ENCODE results near the gene ABCB4.

Gene ABCB4

GRCh38 chr7:87424075-87424474, 51.4 kb downstream of the ABCB4 start:
- no peak for DNase-seq (ENCODE audit: low read depth in 2 of 2)

- no peak for DNase-seq (ENCODE audit: low read depth in 2 of 2)
Observed at GRCh38 chr7:87420173-87420572, 55.3 kb downstream of the ABCB4 start.

GRCh38 chr7:87416682-87417587, 58.5 kb downstream of the ABCB4 start:
- peak; percentile 28 to 35 for DNase-seq (ENCODE audit: low read depth in 2 of 2)

- no peak for DNase-seq (ENCODE audit: low read depth in 2 of 2)
Observed at GRCh38 chr7:87414794-87415188, 60.7 kb downstream of the ABCB4 start.

- no peak for DNase-seq (ENCODE audit: low read depth in 2 of 2)
Observed at GRCh38 chr7:87413951-87414793, 61.3 kb downstream of the ABCB4 start.

- DNase-seq (ENCODE audit: low read depth in 2 of 2), result no peak
Observed at GRCh38 chr7:87413029-87413428, 62.5 kb downstream of the ABCB4 start.

- no peak for DNase-seq (ENCODE audit: low read depth in 2 of 2)
Observed at GRCh38 chr7:87411186-87411585, 64.3 kb downstream of the ABCB4 start.

- DNase-seq (ENCODE audit: low read depth in 2 of 2), result no peak
Observed at GRCh38 chr7:87404674-87405073, 70.8 kb downstream of the ABCB4 start.

GRCh38 chr7:87398446-87398845, 77.0 kb downstream of the ABCB4 start:
- no peak for DNase-seq (ENCODE audit: low read depth in 2 of 2)

- no peak for DNase-seq (ENCODE audit: low read depth in 2 of 2)
Observed at GRCh38 chr7:87395442-87396020, 79.9 kb downstream of the ABCB4 start.

- DNase-seq (ENCODE audit: low read depth in 2 of 2), result no peak
Observed at GRCh38 chr7:87391020-87391701, 84.3 kb downstream of the ABCB4 start.

GRCh38 chr7:87380905-87381304, 94.6 kb downstream of the ABCB4 start:
- DNase-seq (ENCODE audit: low read depth in 2 of 2), result no peak

GRCh38 chr7:87375662-87376435, 99.6 kb downstream of the ABCB4 start:
- DNase-seq (ENCODE audit: low read depth in 2 of 2), result no peak

GRCh38 chr7:87370660-87371180, 104.8 kb downstream of the ABCB4 start:
- no peak for DNase-seq (ENCODE audit: low read depth in 2 of 2)

- no peak for DNase-seq (ENCODE audit: low read depth in 2 of 2)
Observed at GRCh38 chr7:87369216-87369615, 106.3 kb downstream of the ABCB4 start.

- no peak for DNase-seq (ENCODE audit: low read depth in 2 of 2)
Observed at GRCh38 chr7:87364246-87364645, 111.2 kb downstream of the ABCB4 start.

- no peak for DNase-seq (ENCODE audit: low read depth in 2 of 2)
Observed at GRCh38 chr7:87363342-87363741, 112.1 kb downstream of the ABCB4 start.

- DNase-seq (ENCODE audit: low read depth in 2 of 2), result no peak
Observed at GRCh38 chr7:87361320-87361719, 114.2 kb downstream of the ABCB4 start.

GRCh38 chr7:87359366-87359765, 116.1 kb downstream of the ABCB4 start:
- no peak for DNase-seq (ENCODE audit: low read depth in 2 of 2)

GRCh38 chr7:87356448-87356847, 119.0 kb downstream of the ABCB4 start:
- no peak for DNase-seq (ENCODE audit: low read depth in 2 of 2)

GRCh38 chr7:87354749-87355148, 120.7 kb downstream of the ABCB4 start:
- no peak for DNase-seq (ENCODE audit: low read depth in 2 of 2)
